Kidney glomerular epithelial cell (primary cell): ENCODE data around the gene SCN1B.
A peak's percentile ranks its signal among the peaks of the same experiment; 100 is the strongest.

Experiments used
- DNase-seq: peaks from one replicate; lab custom pipeline; 2025; lab: John Stamatoyannopoulos, UW

The SCN1B gene

GRCh38 chr19:35053667-35054293 lies 23.5 kb downstream of the SCN1B start:
- no peak for DNase-seq

GRCh38 chr19:35054626-35055025 lies 24.4 kb downstream of the SCN1B start:
- DNase-seq = no peak

- DNase-seq = no peak
These were observed 25.5 kb downstream of the SCN1B start for GRCh38 chr19:35055715-35056179.

- no peak for DNase-seq
These were observed 26.3 kb downstream of the SCN1B start for GRCh38 chr19:35056513-35057063.

- DNase-seq = no peak
These were observed 28.1 kb downstream of the SCN1B start for GRCh38 chr19:35058370-35058769.

- DNase-seq = no peak
These were observed 28.9 kb downstream of the SCN1B start for GRCh38 chr19:35059006-35059798.

- DNase-seq = no peak
These were observed 29.5 kb downstream of the SCN1B start for GRCh38 chr19:35059799-35060091.

- DNase-seq = no peak
These were observed 30.0 kb downstream of the SCN1B start for GRCh38 chr19:35060160-35060855.

- no peak for DNase-seq
These were observed 31.5 kb downstream of the SCN1B start for GRCh38 chr19:35061583-35062373.

GRCh38 chr19:35062942-35063341 lies 32.7 kb downstream of the SCN1B start:
- DNase-seq = no peak

GRCh38 chr19:35063940-35064818 lies 33.9 kb downstream of the SCN1B start:
- peak; percentile 33 for DNase-seq

- DNase-seq = no peak
These were observed 35.3 kb downstream of the SCN1B start for GRCh38 chr19:35065574-35065973.

- DNase-seq = no peak
These were observed 35.9 kb downstream of the SCN1B start for GRCh38 chr19:35066121-35066520.

- peak; percentile 66 for DNase-seq
These were observed 36.7 kb downstream of the SCN1B start for GRCh38 chr19:35066691-35067563.

GRCh38 chr19:35068941-35069634 lies 38.8 kb downstream of the SCN1B start:
- DNase-seq = no peak

- no peak for DNase-seq
These were observed 39.4 kb downstream of the SCN1B start for GRCh38 chr19:35069696-35070095.

GRCh38 chr19:35070471-35070870 lies 40.2 kb downstream of the SCN1B start:
- DNase-seq = no peak

- DNase-seq = no peak
These were observed 43.2 kb downstream of the SCN1B start for GRCh38 chr19:35073516-35073915.

- DNase-seq = no peak
These were observed 43.7 kb downstream of the SCN1B start for GRCh38 chr19:35073941-35074340.
